ENCODE results near the gene BID.
"Not testable (repeated sequence)": the region's sequence is repeated elsewhere in the genome, so short reads cannot be mapped to it uniquely, and the experiment has no call there.

The BID gene

DNA sequence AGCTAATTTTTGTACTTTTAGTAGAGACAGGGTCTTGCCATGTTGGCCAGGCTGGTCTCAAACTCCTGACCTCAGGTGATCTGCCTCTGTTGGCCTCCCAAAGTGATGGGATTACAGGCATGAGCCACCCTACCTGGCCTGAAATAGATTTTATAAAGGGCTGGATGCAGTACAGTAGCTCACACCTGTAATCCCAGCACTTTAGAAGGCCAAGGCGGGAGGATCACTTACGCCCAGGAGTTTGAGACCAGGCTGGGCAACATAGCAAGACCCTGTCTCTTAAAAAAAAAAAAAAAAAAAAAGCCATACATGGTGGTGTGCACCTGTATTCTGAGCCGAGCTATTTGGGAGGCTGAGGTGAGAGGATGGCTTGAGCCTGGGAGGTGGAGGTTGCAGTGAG is 76.0 kb downstream of the BID start:
- not testable (repeated sequence) for DNase-seq

DNA sequence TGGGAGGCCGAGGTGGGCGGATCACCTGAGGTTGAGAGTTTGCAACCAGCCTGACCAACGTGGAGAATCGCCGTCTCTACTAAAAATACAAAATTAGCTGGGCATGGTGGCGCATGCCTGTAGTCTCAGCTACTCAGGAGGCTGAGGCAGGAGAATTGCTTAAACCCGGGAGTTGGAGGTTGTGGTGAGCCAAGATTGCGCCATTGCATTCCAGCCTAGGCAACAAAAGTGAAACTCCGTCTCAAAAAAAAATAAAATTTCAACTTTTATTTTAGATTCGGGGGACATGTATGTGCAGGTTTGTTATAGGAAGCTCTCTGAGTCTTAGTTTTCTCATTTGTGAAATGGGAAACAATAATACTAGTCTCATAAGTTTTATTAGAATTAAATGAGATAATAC is 77.1 kb downstream of the BID start:
- DNase-seq: not testable (repeated sequence)

DNA sequence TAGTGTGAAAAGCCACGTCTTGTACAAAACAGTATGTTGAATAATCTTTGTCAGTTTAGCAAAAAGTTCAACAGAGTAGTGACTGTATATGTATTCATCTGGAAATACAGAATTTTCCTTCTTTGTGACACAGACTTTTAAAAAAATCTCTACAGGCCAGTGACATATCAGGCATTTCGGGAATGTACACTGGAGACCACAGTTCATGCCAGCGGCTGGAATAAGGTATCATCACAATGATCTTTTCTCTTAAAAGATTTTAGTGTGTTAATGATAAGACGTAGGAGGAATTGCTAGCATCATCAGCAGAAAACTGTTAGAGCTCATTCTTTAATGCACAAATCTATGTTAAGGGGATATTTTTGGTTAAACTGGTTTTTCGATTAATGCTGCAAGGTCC is 78.3 kb downstream of the BID start:
- no peak for DNase-seq

DNA sequence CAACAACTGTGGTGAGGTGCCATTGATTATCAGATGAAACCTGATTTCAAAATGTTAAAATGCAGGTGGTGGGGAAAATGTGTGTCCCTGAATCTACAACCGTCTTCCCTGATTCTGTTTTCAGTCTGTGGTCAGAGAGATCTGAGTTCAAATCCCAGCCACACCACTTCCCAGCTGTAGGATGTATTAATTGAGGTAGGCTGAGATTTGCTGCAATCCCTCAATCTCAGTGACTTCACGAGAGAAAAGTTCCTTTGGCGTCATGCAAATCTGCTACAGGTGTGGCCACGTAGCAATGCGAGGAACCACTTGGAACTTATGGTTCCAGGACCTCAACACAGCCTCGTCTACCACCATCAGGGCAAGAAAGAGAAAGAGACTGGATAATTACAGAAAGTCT is 79.5 kb downstream of the BID start:
- DNase-seq: no peak

DNA sequence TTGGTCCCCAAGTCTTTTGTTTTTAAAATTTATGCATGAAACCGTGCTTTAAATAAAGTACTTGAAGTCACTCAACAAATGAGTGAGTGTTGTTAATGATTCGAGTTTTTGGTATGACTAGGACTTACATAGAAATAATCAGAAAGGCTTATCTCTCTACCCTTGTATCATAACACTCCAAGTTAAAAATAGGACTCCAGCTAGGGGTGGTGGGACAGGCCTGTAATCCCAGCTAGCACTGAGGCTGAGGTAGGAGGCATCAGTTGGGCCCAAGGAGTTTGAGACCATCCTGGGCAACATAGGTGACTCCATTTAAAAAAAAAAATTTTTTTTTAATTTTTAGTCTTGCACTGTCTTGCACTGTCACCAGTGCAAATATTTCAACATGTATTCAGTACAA is 80.1 kb downstream of the BID start:
- DNase-seq: no peak

DNA sequence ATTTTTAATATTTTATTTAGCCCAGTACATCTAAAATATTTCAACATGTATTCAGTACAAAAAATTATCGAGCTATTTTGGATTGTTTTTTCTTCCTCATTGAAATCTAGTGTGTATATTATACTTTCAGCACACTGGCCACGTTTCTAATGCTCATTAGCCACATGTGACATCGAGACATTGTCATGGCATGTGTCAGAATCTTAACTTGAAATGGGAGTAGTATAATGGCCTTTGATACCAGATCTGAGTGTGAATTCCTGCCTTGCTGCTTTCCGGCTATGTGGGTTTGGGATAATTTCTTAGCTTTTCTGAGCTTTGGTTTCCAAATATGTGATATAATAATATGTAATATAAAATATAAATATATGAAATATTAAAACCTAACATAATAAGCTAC is 81.4 kb downstream of the BID start:
- DNase-seq: no peak

DNA sequence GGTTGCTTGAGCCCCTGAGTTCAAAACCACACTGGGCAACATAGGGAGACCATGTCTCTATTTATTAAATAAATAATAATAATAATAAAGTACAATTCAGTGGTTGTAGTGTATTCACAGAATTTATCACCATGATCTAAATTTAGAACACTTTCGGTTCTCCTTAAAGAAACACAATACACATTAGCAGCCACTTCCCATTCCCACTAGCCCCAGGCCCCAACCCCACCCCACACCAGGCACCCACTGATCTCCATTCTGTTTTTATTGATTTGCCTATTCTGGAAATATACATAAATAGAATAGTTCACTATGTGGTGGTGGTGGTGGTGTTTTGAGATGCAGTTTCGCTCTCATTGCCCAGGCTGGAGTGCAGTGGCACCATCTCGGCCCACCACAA is 90.0 kb downstream of the BID start:
- DNase-seq: no peak

Data from stimulated activated CD4-positive, alpha-beta T cell treated with anti-CD3 and anti-CD28 coated beads, Interleukin-4, amount 100 ng/mL, for 24 hours (primary cell).